Astrocyte of the spinal cord (primary cell): Measurements from ENCODE around the gene PLG.

ENCODE experiments used
- DNase-seq: peaks from one replicate; pipeline ENCODE4 v3.0.0; 2011; ENCODE audit warnings: low read depth, low spot score
- H3K4me3 ChIP-seq: 2 replicates; pipeline ENCODE4 v1.5.1; 2011; ENCODE audit warnings: low read depth, mild to moderate bottlenecking, low read length, moderate library complexity
- in situ Hi-C: cut with HindIII; loops from 2 replicates; pipeline ENCODE4 v1.10.0; 2017; ENCODE audit warnings: low sequenced_read_pairs
- TF ChIP-seq, protein P1 (sequence below): IDR thresholded peaks from 2 replicates; pipeline ENCODE4 v1.5.1; 2012; ENCODE audit warnings: low read depth, mild to moderate bottlenecking, low read length, inconsistent platforms

PLG gene

GRCh38 chr6:160764847-160765246 lies 62.8 kb downstream of the PLG start:
- H3K4me3 ChIP-seq, result no peak overlapping the region
- in situ Hi-C loops, result no loop called here
- DNase-seq, result no peak

GRCh38 chr6:160765412-160765811 lies 63.4 kb downstream of the PLG start:
- in situ Hi-C loops, result no loop called here
- TF ChIP-seq, protein P1, sequence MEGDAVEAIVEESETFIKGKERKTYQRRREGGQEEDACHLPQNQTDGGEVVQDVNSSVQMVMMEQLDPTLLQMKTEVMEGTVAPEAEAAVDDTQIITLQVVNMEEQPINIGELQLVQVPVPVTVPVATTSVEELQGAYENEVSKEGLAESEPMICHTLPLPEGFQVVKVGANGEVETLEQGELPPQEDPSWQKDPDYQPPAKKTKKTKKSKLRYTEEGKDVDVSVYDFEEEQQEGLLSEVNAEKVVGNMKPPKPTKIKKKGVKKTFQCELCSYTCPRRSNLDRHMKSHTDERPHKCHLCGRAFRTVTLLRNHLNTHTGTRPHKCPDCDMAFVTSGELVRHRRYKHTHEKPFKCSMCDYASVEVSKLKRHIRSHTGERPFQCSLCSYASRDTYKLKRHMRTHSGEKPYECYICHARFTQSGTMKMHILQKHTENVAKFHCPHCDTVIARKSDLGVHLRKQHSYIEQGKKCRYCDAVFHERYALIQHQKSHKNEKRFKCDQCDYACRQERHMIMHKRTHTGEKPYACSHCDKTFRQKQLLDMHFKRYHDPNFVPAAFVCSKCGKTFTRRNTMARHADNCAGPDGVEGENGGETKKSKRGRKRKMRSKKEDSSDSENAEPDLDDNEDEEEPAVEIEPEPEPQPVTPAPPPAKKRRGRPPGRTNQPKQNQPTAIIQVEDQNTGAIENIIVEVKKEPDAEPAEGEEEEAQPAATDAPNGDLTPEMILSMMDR, result no peak
- no peak overlapping the region for H3K4me3 ChIP-seq
- no peak for DNase-seq

More at GRCh38 chr6:160764847-160765246, 62.8 kb downstream of the PLG start:
- TF ChIP-seq, protein P1, result no peak

DNA sequence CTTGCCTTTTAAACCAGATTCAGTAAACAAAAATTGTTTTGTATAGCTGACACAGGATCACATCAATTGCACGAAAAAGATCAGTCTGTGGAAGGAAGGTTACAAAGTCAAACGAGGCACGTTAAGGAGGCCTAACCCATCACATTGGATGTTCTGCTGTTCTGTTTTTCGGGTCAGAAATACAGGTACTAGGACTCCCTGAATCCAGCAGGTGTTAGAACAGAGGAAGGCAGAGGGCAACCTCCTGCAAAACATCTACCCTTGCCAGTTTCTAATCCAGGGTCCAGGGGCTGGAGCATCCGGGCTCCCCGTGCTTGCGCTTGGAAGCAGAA lies 64.6 kb downstream of the PLG start:
- peak overlapping the region; percentile 42 for H3K4me3 ChIP-seq
- in situ Hi-C loops, result no loop called here
- TF ChIP-seq, protein P1, result no peak
- no peak for DNase-seq

DNA sequence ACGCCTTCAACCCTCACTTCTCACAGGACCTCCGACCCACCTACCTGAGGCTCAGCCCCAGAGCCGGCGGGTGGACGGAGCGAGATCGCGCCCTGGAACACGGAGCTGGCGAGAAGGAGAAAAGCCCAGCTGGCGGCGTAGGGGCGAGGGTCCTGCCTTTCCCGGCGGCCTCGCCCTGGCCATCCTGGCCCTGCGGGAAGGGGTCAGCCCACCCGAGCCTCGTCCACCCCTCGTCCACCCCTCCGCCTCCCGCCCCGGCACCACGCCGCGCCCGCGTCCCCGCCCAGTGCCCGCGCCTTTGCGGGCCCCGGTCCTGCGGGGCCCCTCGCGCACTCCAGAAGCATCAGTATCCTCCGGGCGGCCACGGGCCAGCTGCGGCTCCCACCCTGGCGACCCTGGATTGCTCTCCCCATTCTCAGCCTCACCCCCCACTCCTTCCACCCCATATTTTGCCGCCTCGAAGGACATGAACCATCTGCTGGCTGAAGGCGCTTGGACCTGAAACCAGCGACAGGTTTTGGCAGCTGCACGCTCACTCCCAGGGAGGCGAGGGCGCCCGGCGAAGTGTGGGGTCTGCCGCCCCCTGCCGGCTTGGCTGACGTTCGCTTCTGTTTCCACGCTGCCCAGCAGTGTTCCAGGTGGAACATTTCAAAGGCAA lies 65.1 kb downstream of the PLG start:
- peak overlapping the region; percentile 42 for H3K4me3 ChIP-seq
- in situ Hi-C loops, result no loop called here
- TF ChIP-seq, protein P1, result peak; percentile 87
- peak; percentile 52 for DNase-seq

DNA sequence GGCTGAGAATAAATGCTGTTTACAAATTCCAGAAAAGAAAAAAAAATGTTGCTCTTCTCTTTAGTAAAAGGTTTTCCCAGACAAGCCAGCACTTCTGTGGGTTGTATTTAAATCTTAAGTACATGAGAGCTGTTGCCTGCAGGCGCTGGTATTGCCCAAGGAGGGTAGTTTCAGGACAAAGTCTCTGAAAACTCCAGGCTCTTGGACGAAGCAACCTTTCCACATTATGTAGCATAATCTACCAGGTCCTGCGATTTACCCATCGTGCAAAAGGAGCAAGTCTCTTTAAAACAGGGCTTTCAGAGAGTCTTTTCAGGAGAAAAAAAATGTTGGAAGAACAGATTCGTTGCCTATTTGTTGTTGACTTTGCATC lies 65.6 kb downstream of the PLG start:
- no peak for DNase-seq
- TF ChIP-seq, protein P1, result no peak
- peak overlapping the region; percentile 42 for H3K4me3 ChIP-seq
- in situ Hi-C loops, result no loop called here

DNA sequence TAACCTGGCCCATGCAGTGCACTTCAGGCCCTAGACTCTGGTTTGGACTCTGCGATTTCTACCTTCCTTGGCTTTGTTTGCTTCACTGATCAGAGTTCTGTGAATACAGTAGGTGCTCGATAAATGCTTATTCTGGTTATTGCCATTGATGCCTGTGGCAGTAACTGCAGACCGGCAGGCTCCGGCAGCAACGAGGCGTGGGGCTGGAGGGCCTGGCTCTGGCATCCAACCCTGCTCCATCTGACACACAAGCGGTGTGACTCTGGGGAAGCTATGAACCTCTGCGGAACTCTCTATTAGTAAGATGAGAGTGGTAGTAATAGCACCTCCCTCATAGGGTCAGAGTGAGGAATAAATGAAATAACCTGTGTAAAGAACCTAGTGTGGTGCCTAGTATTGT lies 66.1 kb downstream of the PLG start:
- no peak overlapping the region for H3K4me3 ChIP-seq
- DNase-seq, result no peak
- in situ Hi-C loops, result no loop called here
- TF ChIP-seq, protein P1, result no peak
